ENCODE results near the gene EPHA7.

DNA sequence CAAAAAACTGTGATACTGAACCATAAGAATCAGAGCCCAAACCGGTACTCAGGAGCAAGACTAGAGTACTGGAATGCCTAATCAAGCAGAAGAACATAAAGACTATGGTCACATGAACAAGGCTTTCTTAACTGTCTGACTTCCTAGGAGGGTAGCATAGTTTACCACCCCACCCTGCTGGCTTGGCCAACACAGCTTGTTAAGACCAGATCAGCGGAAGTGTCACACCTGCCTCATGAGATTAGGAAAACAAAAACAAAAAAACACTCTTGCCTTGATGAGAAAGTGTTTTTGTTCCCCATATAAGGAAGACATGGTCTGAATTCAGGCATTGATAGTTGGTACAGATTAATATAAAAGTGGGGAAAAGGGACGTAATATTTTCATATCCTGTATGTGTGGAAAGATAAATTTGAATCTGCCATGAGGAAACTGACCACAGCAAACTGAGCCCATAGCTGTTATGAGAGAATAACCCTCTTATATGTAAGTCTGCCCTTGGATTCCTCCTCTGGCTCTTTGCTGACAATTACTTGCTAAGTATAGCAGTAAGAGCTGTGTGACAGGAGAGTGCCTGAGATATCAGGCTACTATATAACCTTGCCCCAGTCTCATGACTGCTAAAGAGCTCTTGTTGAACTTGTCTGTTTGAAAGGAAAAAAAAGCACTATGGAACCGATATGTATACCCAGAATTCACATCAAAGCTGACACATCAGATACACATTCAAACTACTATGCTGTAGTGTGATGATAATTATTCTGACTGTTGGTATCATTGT lies 197.1 kb downstream of the EPHA7 start:
- TF ChIP-seq CTCF (IDR thresholded peaks at IDR 0.05) = no peak
- no peak for TF ChIP-seq POLR2A (IDR thresholded peaks at IDR 0.05)
- TF ChIP-seq EP300 (IDR thresholded peaks at IDR 0.05; ENCODE audit: low read depth) = no peak
